Measurements from ENCODE around the gene CDH1.
"Not testable (repeated sequence)": the region's sequence is repeated elsewhere in the genome, so short reads cannot be mapped to it uniquely, and the experiment has no call there.

The CDH1 gene

GRCh38 chr16:68737046-68737729 is at the start of gene CDH1:
CDH1 (plus strand) TSS chr16:68737292; CDS start chr16:68737416, 124 bp downstream.
- no peak for DNase-seq (ENCODE audit: low read depth)

- no peak for DNase-seq (ENCODE audit: low read depth)
Measured at GRCh38 chr16:68689921-68690320, 47.2 kb upstream of the CDH1 start.

- no peak for DNase-seq (ENCODE audit: low read depth)
Measured at GRCh38 chr16:68695575-68695974, 41.5 kb upstream of the CDH1 start.

- no peak for DNase-seq (ENCODE audit: low read depth)
Measured at GRCh38 chr16:68696514-68696913, 40.6 kb upstream of the CDH1 start.

GRCh38 chr16:68698091-68698490 is 39.0 kb upstream of the CDH1 start:
- DNase-seq (ENCODE audit: low read depth): no peak

GRCh38 chr16:68700120-68700519 is 37.0 kb upstream of the CDH1 start:
- DNase-seq (ENCODE audit: low read depth): no peak

GRCh38 chr16:68700831-68701230 is 36.3 kb upstream of the CDH1 start:
- DNase-seq (ENCODE audit: low read depth): no peak

- peak; percentile 23 for DNase-seq (ENCODE audit: low read depth)
Measured at GRCh38 chr16:68704232-68704867, 32.7 kb upstream of the CDH1 start.

- DNase-seq (ENCODE audit: low read depth): no peak
Measured at GRCh38 chr16:68707340-68708152, 29.5 kb upstream of the CDH1 start.

GRCh38 chr16:68710211-68710610 is 26.9 kb upstream of the CDH1 start:
- no peak for DNase-seq (ENCODE audit: low read depth)

- DNase-seq (ENCODE audit: low read depth): no peak
Measured at GRCh38 chr16:68711421-68712139, 25.5 kb upstream of the CDH1 start.

- no peak for DNase-seq (ENCODE audit: low read depth)
Measured at GRCh38 chr16:68713361-68713760, 23.7 kb upstream of the CDH1 start.

- no peak for DNase-seq (ENCODE audit: low read depth)
Measured at GRCh38 chr16:68715471-68715870, 21.6 kb upstream of the CDH1 start.

GRCh38 chr16:68716516-68716915 is 20.6 kb upstream of the CDH1 start:
- not testable (repeated sequence) for DNase-seq (ENCODE audit: low read depth)

- DNase-seq (ENCODE audit: low read depth): no peak
Measured at GRCh38 chr16:68717684-68718083, 19.4 kb upstream of the CDH1 start.

- DNase-seq (ENCODE audit: low read depth): no peak
Measured at GRCh38 chr16:68718590-68718989, 18.5 kb upstream of the CDH1 start.

GRCh38 chr16:68719993-68720489 is 17.1 kb upstream of the CDH1 start:
- no peak for DNase-seq (ENCODE audit: low read depth)

GRCh38 chr16:68722119-68723024 is 14.7 kb upstream of the CDH1 start:
- DNase-seq (ENCODE audit: low read depth): no peak

- no peak for DNase-seq (ENCODE audit: low read depth)
Measured at GRCh38 chr16:68724797-68725196, 12.3 kb upstream of the CDH1 start.

GRCh38 chr16:68728523-68728922 is 8.6 kb upstream of the CDH1 start:
- DNase-seq (ENCODE audit: low read depth): no peak

GRCh38 chr16:68731637-68732036 is 5.5 kb upstream of the CDH1 start:
- DNase-seq (ENCODE audit: low read depth): no peak

Measured in stimulated activated CD8-positive, alpha-beta memory T cell treated with anti-CD3 and anti-CD28 coated beads, Interleukin-12 subunit alpha, Interleukin-12 subunit beta, amount 100 ng/mL, for 1 hour (primary cell).